Activated T-cell treated with anti-CD3 and anti-CD28 coated beads, Interleukin-2, amount 50 U/mL, for 1 hour (primary cell): ENCODE measurements around the gene GFER.
"Not testable (repeated sequence)": the region's sequence is repeated elsewhere in the genome, so short reads cannot be mapped to it uniquely, and the experiment has no call there.

Experiments used
- DNase-seq: peaks from one replicate; pipeline ENCODE4 v3.0.0-alpha.2; 2020

GFER gene

DNA sequence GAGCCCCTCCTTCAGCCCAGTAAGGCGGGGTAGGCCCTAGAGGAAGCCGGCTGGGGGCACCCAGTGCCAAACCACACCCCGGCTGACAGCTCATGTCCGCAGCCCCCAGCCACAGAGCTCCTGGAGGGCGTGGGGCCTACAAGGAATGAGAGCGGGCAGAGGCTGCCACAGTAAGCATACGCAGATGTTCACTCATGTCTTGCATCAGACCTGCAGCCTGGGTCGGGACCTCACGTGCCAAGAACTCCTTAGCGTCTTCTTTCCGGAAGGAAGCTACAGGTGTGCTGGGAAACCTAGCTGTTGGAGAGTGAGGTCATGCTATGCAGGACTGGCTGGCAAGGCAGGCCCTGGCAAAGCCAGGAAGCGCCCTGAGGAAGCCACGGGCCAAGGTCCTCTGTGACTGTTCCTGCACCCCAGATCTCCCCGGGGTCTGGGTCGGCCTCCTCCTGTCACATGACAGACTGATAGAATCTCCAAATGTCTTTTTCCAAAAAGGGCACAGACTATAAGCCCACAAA is 24.1 kb downstream of the GFER start:
- no peak for DNase-seq

DNA sequence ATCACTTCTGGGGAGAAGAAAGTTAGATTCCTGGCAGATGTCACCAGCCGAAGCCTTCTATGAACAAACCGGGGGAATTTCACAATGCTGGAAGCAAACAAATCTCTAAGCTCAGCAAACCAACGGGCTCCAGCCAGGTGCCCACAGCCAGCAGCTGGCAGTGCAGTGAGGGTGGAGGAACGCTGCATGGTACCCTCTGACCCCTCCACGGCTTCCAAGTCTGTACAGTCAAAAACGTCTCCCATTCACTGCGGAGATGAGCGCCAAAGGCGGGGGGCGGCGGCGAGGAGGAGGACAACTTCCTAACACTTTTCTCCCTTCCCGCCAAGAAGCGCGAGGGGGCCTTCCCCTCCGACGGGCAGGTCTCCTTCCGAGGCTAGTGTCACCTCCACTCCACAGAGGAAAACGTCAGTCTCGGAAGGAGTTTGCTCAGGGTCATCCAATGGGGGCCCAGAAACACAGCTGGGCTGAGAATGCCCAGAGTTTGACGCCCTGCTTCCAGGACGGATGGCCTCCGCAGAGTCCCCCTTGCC is 24.7 kb downstream of the GFER start:
- DNase-seq: no peak

DNA sequence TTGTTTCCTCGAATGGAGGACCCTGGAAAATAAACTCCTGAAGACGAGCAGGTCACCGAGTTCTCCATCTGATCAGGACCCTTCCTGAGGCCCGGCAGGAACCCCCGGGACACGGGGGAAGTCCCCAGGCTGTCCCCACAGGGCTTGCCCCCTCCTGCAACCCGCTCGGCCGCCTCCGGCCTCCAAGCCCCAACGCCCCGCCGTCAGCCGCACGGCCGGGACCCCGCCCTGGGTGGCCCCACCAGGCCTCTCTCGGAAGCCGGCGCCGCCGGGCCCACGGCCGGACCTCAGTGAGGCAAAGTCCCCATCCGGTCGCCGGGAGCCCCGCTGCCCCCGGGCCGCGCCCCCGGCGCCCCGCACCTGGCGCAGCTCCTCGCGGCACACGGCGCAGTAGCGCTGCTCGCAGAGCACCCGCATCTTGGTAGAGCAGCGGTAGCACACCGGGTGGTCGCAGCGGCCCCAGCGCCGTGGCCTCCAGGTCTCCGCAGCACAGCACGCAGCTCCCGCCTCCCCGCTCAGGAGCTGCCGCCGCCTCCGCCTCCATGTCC is 25.2 kb downstream of the GFER start:
- peak; percentile 41 for DNase-seq

GRCh38 chr16:2009791-2010510 is 26.0 kb downstream of the GFER start, which contains the start of gene ZNF598:
TSS of gene ZNF598 (minus strand) at chr16:2009821.
- DNase-seq: peak; percentile 83

DNA sequence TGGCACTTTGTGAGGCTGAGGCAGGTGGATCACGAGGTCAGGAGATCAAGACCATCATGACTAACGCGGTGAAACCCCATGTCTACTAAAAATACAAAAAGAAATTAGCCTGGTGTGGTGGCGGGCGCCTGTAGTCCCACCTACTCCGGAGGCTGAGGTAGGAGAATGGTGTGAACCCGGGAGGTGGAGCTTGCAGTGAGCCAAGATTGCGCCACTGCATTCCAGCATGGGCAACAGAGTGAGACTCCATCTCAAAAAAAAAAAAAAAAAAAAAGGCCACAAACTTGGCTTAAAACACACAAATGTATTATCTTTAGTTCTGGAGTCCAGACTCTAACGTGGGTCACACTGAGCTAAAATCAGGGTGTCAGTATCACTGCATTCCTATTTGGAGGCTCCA is 27.7 kb downstream of the GFER start:
- DNase-seq: not testable (repeated sequence)

DNA sequence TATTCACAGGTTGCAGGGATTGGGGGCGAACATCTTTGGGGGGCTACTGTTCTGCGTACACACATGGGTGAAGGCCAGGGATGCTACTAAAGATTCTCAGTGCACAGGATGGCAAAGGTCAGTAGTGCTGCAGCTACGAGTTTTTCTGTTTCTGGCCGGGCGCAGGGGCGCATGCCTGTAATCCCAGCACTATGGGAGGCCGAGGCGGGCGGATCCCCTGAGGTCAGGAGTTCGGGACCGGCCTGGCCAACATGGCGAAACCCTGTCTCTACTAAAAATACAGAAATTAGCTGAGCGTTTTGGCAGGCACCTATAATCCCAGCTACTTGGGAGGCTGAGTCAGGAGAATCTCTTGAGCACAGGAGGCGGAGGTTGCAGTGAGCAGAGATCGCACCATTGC is 29.5 kb downstream of the GFER start:
- DNase-seq: no peak

DNA sequence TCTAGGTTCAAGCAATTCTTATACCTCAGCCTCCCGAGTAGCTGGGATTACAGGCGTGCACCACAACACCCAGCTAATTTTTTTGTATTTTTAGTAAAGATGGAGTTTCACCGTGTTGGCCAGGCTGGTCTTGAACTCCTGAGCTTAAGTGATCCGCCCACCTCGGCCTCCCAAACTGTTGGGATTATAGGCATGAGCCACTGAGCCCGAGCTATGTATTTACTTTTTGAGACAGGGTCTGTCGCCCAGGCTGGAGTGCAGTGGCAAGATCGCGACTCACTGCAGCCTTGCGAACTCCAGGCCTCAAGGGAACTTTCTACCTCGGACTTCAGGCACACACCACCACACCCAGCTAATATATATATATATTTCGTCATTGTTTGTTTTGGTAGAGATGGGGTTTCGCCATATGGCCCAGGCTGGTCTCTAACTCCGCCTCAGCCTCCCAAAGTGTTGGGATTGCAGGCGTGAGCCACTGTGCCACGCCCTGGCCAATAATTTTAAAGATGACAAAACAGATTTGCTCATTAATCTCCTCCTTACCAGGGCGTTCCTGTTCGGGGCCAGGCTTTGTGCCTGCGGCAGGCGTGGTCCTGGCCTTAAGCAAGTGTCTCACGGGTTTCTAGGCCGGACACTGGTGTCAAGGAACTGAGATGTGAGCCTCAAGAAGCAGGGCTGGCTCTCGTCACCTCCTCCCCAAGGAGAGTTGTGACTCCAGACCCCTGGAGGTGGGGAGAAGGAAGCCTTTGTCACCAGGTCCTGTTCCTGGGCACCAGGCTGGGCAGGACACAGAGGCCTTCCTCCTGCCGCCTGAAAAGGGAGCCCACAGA is 31.3 kb downstream of the GFER start:
- no peak for DNase-seq

DNA sequence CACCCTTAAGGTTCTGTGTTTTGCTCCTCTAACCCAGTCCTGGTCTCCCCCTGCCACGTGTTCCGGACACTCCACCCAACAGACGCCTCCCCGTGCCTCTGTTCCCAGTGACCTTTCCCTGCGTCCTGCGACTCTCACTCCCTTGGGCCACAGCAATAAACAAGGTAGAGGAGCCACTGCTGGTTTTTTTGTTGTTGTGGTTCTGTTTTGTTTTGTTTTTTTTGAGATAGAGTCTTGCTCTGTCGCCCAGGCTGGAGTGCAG is 31.9 kb downstream of the GFER start:
- DNase-seq: no peak

DNA sequence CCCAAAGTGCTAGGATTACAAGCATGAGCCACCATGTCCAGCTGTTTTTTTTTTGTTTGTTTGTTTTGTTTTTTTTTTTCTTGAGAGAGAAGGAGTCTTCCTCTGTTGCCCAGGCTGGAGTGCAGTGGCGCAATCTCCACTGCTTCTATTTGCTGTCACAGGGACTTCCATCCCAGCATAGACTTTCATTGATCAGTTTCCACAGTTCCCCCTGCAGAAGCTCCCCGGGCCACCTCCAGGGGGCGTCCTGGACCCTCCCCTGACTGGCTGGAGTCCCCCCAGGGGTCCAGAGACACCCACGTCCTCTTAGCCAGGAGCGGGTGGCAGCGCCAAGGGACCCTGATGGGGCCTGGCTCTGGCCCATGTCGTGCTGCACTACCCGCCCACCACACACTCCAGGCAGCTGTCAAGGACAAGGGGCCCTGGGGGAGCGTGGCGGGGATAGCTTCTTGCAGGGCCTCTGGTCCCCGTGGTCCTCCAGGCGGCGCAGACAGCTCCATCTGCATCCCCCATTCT is 32.5 kb downstream of the GFER start:
- peak; percentile 39 for DNase-seq

- DNase-seq: no peak
These were observed 35.5 kb downstream of the GFER start, which contains the start of gene NPW for GRCh38 chr16:2019518-2019920. TSS of gene NPW (plus strand) at chr16:2019785.

DNA sequence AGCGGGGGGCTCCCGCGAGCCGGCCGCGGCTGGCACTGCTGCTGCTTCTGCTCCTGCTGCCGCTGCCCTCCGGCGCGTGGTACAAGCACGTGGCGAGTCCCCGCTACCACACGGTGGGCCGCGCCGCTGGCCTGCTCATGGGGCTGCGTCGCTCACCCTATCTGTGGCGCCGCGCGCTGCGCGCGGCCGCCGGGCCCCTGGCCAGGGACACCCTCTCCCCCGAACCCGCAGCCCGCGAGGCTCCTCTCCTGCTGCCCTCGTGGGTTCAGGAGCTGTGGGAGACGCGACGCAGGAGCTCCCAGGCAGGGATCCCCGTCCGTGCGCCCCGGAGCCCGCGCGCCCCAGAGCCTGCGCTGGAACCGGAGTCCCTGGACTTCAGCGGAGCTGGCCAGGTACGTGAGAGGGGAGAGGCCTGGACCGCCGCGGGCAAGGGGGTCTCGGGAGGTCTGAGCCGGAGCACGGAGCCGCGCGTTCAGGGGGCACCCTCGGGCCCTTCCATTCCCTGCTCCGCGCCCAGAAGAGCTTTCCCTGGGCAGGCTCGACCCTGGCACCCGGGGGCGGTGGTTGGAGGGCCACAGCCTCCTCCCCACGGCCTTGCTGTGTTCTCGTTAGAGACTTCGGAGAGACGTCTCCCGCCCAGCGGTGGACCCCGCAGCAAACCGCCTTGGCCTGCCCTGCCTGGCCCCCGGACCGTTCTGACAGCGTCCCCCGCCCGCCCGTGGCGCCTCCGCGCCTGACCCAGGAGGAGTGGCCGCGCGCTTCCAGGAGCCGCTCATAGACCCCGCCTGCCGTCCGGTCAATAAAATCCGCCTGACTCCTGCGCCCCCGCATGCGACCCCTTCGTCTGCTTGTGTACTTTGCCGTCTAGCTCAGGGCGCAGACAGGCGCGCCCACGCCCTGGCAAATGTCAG is 36.2 kb downstream of the GFER start:
- no peak for DNase-seq

GRCh38 chr16:2022723-2023091 is 38.7 kb downstream of the GFER start:
- no peak for DNase-seq

GRCh38 chr16:2023092-2024031 is 39.4 kb downstream of the GFER start:
- DNase-seq: peak; percentile 99

DNA sequence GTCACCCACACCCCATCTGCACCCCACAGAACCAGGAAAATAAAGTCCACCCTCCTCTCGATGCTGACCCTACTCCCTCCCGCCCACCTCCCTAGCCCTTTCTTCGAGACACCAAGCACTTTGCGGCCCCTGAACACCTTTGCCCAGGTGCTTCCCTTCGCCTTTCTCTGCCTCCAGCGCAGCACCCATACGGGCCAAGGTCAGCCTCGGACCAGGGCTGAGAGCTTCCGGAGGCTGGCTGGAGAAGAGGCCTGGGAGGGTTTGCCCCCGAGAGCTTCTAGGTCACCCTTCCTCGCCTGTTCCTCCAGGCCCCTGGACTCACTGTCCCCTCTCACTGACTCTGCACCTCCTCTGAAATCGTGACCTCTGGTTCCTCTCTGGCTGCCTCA is 40.0 kb downstream of the GFER start:
- DNase-seq: no peak

- no peak for DNase-seq
These were observed 41.3 kb downstream of the GFER start for GRCh38 chr16:2025251-2025650.

GRCh38 chr16:2025878-2026460 is 42.0 kb downstream of the GFER start:
- DNase-seq: no peak

- DNase-seq: peak; percentile 60
These were observed 42.5 kb downstream of the GFER start, which contains the start of gene NHERF2 for GRCh38 chr16:2026461-2027023. TSS of gene NHERF2 (plus strand) at chr16:2026902. CDS start at chr16:2027006, 104 bp downstream.

GRCh38 chr16:2027024-2028010 is 43.3 kb downstream of the GFER start:
- DNase-seq: no peak

GRCh38 chr16:2028146-2028545 is 44.2 kb downstream of the GFER start:
- no peak for DNase-seq
